ENCODE data around the gene DNAJA3. TPM values are rescaled to one million over a fixed set of nuclear protein-coding genes. Genes with fewer than 3 reads are reported as not detected.
A peak's percentile ranks its signal among the peaks of the same experiment; 100 is the strongest.

DNAJA3 gene
- total RNA-seq, 1 donor from 2014 or later, result 36.4 TPM

GRCh38 chr16:4388271-4389021, 37.2 kb upstream of the DNAJA3 start:
- H3K4me2 ChIP-seq (ENCODE audit: low read length), result no peak overlapping the region
- no peak overlapping the region for H3K4me3 Mint-ChIP-seq (ENCODE audit: unreplicated experiment)

GRCh38 chr16:4389051-4389955, 36.4 kb upstream of the DNAJA3 start:
- Histone ChIP-seq H4K20me1 (ENCODE audit: insufficient read depth, low read length) (peaks cover 6% of the 10 kb centered on the region), H3K9ac (ENCODE audit: low read length) (peak overlapping the region; percentile 20), H3K4me2 (ENCODE audit: low read length) (no peak overlapping the region), H3K79me2 (ENCODE audit: insufficient read depth, low read length) (no peaks in the 10 kb centered on the region), H3K36me3 (ENCODE audit: insufficient read depth, low read length) (no peaks in the 10 kb centered on the region), H3K4me3 (ENCODE audit: insufficient read depth, low read depth, low read length) (no peak overlapping the region), H3K27me3 (ENCODE audit: insufficient read depth, low read length) (no peaks in the 10 kb centered on the region), H3K4me1 (ENCODE audit: insufficient read depth, low read length) (peaks cover 64% of the 10 kb centered on the region), H3K27ac (ENCODE audit: low read depth, low read length) (no peak overlapping the region), H2AFZ (ENCODE audit: low read depth, low read length) (no peak overlapping the region), H3K9me3 (ENCODE audit: insufficient read depth, low read depth, low read length) (no peaks in the 10 kb centered on the region)
- H3K36me3 Mint-ChIP-seq (ENCODE audit: low read depth, unreplicated experiment), result peaks cover 6% of the 10 kb centered on the region
- no peak for TF ChIP-seq CTCF (IDR thresholded peaks at IDR 0.05; ENCODE audit: insufficient read depth, low read depth, low read length)
- no peak for TF ChIP-seq EZH2 (IDR thresholded peaks at IDR 0.05; ENCODE audit: insufficient read depth, low read length)
- H3K4me3 Mint-ChIP-seq (ENCODE audit: unreplicated experiment), result no peak overlapping the region
- no peaks in the 10 kb centered on the region for H3K27me3 Mint-ChIP-seq (ENCODE audit: low read depth, unreplicated experiment)
- DNase-seq (ENCODE audit: low read depth) (no peak), FAIRE-seq (no peak)
- no peaks in the 10 kb centered on the region for H3K9me3 Mint-ChIP-seq (ENCODE audit: unreplicated experiment)
- H3K4me1 Mint-ChIP-seq (ENCODE audit: low read depth, unreplicated experiment), result peaks cover 19% of the 10 kb centered on the region
- peak overlapping the region; percentile 53 for H3K27ac Mint-ChIP-seq (ENCODE audit: unreplicated experiment)

More at GRCh38 chr16:4388271-4389021, 37.2 kb upstream of the DNAJA3 start:
- TF ChIP-seq EZH2 (IDR thresholded peaks at IDR 0.05; ENCODE audit: insufficient read depth, low read length), result no peak
- no peak for TF ChIP-seq CTCF (IDR thresholded peaks at IDR 0.05; ENCODE audit: insufficient read depth, low read depth, low read length)
- Histone ChIP-seq H3K27me3 (ENCODE audit: insufficient read depth, low read length) (no peaks in the 10 kb centered on the region), H3K9me3 (ENCODE audit: insufficient read depth, low read depth, low read length) (no peaks in the 10 kb centered on the region), H4K20me1 (ENCODE audit: insufficient read depth, low read length) (peaks cover 15% of the 10 kb centered on the region), H3K9ac (ENCODE audit: low read length) (peak overlapping the region; percentile 20), H3K4me3 (ENCODE audit: insufficient read depth, low read depth, low read length) (no peak overlapping the region), H3K79me2 (ENCODE audit: insufficient read depth, low read length) (peaks cover 4% of the 10 kb centered on the region), H3K27ac (ENCODE audit: low read depth, low read length) (no peak overlapping the region), H2AFZ (ENCODE audit: low read depth, low read length) (no peak overlapping the region), H3K4me1 (ENCODE audit: insufficient read depth, low read length) (peaks cover 71% of the 10 kb centered on the region), H3K36me3 (ENCODE audit: insufficient read depth, low read length) (no peaks in the 10 kb centered on the region)
- no peak for DNase-seq (ENCODE audit: low read depth)
- peaks cover 17% of the 10 kb centered on the region for H3K4me1 Mint-ChIP-seq (ENCODE audit: low read depth, unreplicated experiment)
- H3K27me3 Mint-ChIP-seq (ENCODE audit: low read depth, unreplicated experiment), result no peaks in the 10 kb centered on the region
- peaks cover 6% of the 10 kb centered on the region for H3K36me3 Mint-ChIP-seq (ENCODE audit: low read depth, unreplicated experiment)
- no peak for FAIRE-seq
- H3K9me3 Mint-ChIP-seq (ENCODE audit: unreplicated experiment), result no peaks in the 10 kb centered on the region
- no peak overlapping the region for H3K27ac Mint-ChIP-seq (ENCODE audit: unreplicated experiment)
